ENCODE results near the gene SGCD.

- TF ChIP-seq CTCF (IDR thresholded peaks at IDR 0.05), result no peak
- TF ChIP-seq POLR2A (IDR thresholded peaks at IDR 0.05), result no peak
These were observed 146.4 kb downstream of the SGCD start for GRCh38 chr5:156473269-156473908.
